Mammary epithelial cell (primary cell): Measurements from ENCODE around the gene DVL3.

Source experiments
- EZH2 ChIP-seq: IDR thresholded peaks from 2 replicates; pipeline ENCODE4 v1.6.1; 2012; ENCODE audit warnings: low read length, inconsistent platforms, borderline replicate concordance
- TF ChIP-seq, protein P1 (sequence below), 2 donors: IDR thresholded peaks in 1 of 2; conservative IDR thresholded peaks in 1 of 2; 2 replicates each; pipeline ENCODE4 v1.5.1; 2011 to 2012; ENCODE audit warnings: inconsistent platforms in 2 of 2, low read length in 2 of 2, mild to moderate bottlenecking in 2 of 2, control low read depth in 1 of 2, low read depth in 1 of 2; ENCODE audit not compliant: insufficient read depth in 1 of 2; ENCODE audit errors: extremely low read depth in 1 of 2

DNA sequence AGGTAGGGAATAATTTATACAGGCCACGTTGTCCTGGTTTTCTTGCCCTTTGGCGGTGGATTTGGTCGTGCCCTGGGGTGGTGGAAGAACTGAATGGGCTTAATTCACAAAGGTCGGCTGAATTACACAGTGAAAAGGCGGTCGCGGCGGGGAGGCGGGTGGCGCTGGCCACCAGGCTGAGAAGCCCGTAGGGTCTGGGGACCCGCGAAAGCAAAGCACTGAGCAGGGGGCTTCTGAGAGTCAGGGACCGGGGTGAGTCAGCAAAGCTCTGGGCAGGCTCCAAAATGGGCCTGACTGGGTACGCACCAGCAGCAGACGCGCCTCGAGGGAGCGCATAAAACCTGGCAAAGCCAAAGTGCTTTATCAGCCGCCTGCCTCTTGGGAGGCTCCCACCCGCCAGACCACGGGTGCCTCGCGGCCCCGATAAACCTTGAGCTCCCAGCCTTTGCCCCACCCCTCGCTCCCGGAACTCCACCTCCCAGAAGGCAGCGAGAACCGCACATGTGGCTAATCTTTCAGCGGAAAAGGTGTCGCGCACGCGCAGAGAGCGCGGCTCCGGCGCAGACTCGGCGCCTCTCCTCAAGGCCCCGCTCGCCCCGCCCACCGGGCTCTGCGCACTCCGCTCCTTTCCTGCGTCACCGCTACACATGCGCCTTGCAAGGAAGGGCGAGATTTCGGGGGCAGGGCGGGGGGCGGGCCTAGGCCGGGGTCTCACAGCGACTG is 30.4 kb downstream of the DVL3 start:
- TF ChIP-seq EZH2, result no peak
- TF ChIP-seq, protein P1, sequence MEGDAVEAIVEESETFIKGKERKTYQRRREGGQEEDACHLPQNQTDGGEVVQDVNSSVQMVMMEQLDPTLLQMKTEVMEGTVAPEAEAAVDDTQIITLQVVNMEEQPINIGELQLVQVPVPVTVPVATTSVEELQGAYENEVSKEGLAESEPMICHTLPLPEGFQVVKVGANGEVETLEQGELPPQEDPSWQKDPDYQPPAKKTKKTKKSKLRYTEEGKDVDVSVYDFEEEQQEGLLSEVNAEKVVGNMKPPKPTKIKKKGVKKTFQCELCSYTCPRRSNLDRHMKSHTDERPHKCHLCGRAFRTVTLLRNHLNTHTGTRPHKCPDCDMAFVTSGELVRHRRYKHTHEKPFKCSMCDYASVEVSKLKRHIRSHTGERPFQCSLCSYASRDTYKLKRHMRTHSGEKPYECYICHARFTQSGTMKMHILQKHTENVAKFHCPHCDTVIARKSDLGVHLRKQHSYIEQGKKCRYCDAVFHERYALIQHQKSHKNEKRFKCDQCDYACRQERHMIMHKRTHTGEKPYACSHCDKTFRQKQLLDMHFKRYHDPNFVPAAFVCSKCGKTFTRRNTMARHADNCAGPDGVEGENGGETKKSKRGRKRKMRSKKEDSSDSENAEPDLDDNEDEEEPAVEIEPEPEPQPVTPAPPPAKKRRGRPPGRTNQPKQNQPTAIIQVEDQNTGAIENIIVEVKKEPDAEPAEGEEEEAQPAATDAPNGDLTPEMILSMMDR (conservative IDR thresholded peaks at IDR 0.05 in 1 of 2, IDR thresholded peaks at IDR 0.05 in 1 of 2; ENCODE audit: extremely low read depth in 1 of 2, insufficient read depth in 1 of 2, low read depth in 1 of 2, low read length in 2 of 2), result no peak
